H1 (cell line): ENCODE data around the gene INAFM1. TPM values are rescaled to one million over a fixed set of nuclear protein-coding genes. Genes with fewer than 3 reads are reported as not detected.

Experiments used
- CTCF ChIA-PET: fragments of 300-600 bp; sonication (Branson Sonifier 250); formaldehyde crosslinking; loops from one replicate; lab custom pipeline; 2021; ENCODE audit not compliant: partially characterized antibody; lab: Charles Lee
- POLR2A ChIA-PET: fragments of 300-600 bp; sonication (Branson Sonifier 250); formaldehyde crosslinking; loops from one replicate; lab custom pipeline; 2021; ENCODE audit warnings: inconsistent platforms; ENCODE audit not compliant: partially characterized antibody; lab: Charles Lee
- DNase-seq, 2 experiments: peaks; one replicate each; pipeline versions ENCODE4 v3.0.0 to v3.0.0-alpha.2; 2010 to 2022; ENCODE audit warnings: low spot score in 2 of 2, low read depth in 1 of 2, mixed read lengths in 1 of 2
- FAIRE-seq: peaks from 2 replicates; lab custom pipeline; 2011; peaks lifted over from hg19 to GRCh38; lab: Jason Lieb, UNC
- H2AFZ ChIP-seq: 2 replicates; pipeline ENCODE4 v1.8.1; 2012; ENCODE audit warnings: low read length, inconsistent platforms
- H2AK5ac ChIP-seq: 2 replicates; pipeline ENCODE4 v1.6.1; 2013; ENCODE audit warnings: low read depth, low read length
- H2BK120ac ChIP-seq: replicated peaks from 2 replicates; pipeline ENCODE3; 2013; ENCODE audit warnings: low read depth, low read length, inconsistent platforms
- H2BK12ac ChIP-seq: 2 replicates; pipeline ENCODE4 v1.6.1; 2013; ENCODE audit warnings: low read depth, low read length
- H2BK15ac ChIP-seq: 2 replicates; pipeline ENCODE4 v1.6.1; 2013; ENCODE audit warnings: low read length
- H2BK20ac ChIP-seq: 2 replicates; pipeline ENCODE4 v1.6.1; 2013; ENCODE audit warnings: low read length
- H2BK5ac ChIP-seq: 2 replicates; pipeline ENCODE4 v1.6.1; 2013; ENCODE audit warnings: low read depth, low read length
- H3K14ac ChIP-seq: 2 replicates; pipeline ENCODE4 v1.6.1; 2013; ENCODE audit warnings: inconsistent platforms; ENCODE audit not compliant: insufficient read length
- H3K18ac ChIP-seq: 2 replicates; pipeline ENCODE4 v1.6.1; 2013; ENCODE audit warnings: low read length; ENCODE audit errors: extremely low read depth
- H3K23ac ChIP-seq: 2 replicates; pipeline ENCODE4 v1.6.1; 2013; ENCODE audit warnings: inconsistent platforms; ENCODE audit not compliant: insufficient read length
- H3K23me2 ChIP-seq: 2 replicates; pipeline ENCODE4 v1.6.1; 2013; ENCODE audit warnings: low read depth, low read length
- H3K27ac ChIP-seq: 2 replicates; pipeline ENCODE4 v1.6.1; 2011; ENCODE audit warnings: low read depth, low read length, inconsistent platforms
- H3K27me3 ChIP-seq, 4 experiments: replicated peaks in 1 of 4; 1 replicate in 1 of 4; 2 replicates in 3 of 4; pipeline versions ENCODE4 v1.6.1 to v1.8.1; 2011 to 2013; ENCODE audit warnings: low read length in 3 of 4, mild to moderate bottlenecking in 3 of 4, inconsistent platforms in 2 of 4, mixed read lengths in 2 of 4, moderate library complexity in 1 of 4; ENCODE audit not compliant: control insufficient read depth in 3 of 4, insufficient read depth in 3 of 4; ENCODE audit errors: extremely low read depth in 1 of 4
- H3K36me3 ChIP-seq, 4 experiments: 2 replicates each; pipeline versions ENCODE4 v1.6.1 to v1.8.1; 2011 to 2013; ENCODE audit warnings: mild to moderate bottlenecking in 4 of 4, low read length in 3 of 4, moderate library complexity in 2 of 4, control low read depth in 1 of 4, inconsistent platforms in 1 of 4; ENCODE audit not compliant: insufficient read depth in 4 of 4, control insufficient read depth in 2 of 4
- H3K4ac ChIP-seq: replicated peaks from 2 replicates; pipeline ENCODE3; 2013; ENCODE audit warnings: low read length, low read depth, mixed read lengths, inconsistent platforms; ENCODE audit not compliant: insufficient read length
- H3K4me1 ChIP-seq, 4 experiments: replicated peaks in 1 of 4; 1 replicate in 1 of 4; 2 replicates in 3 of 4; pipeline versions ENCODE4 v1.6.1 to v1.8.1; 2011 to 2013; ENCODE audit warnings: low read length in 3 of 4, inconsistent platforms in 2 of 4, mixed read lengths in 1 of 4; ENCODE audit not compliant: insufficient read depth in 4 of 4, control insufficient read depth in 3 of 4
- H3K4me2 ChIP-seq, 2 experiments: 2 replicates each; pipeline versions ENCODE4 v1.6.1 to v1.8.1; 2011 to 2013; ENCODE audit warnings: low read depth in 2 of 2, low read length in 2 of 2, control low read depth in 1 of 2, inconsistent platforms in 1 of 2, mild to moderate bottlenecking in 1 of 2; ENCODE audit not compliant: insufficient read depth in 1 of 2
- H3K4me3 ChIP-seq, 4 experiments: fragments of 200-600, 300-600 bp in 1 of 4; sonication (generic), shearing (Covaris generic), sonication (Bioruptor Twin) in 1 of 4; 2 replicates each; pipeline versions ENCODE4 v1.5.1 to v1.8.1; 2011 to 2016; ENCODE audit warnings: low read length in 4 of 4, low read depth in 3 of 4, control low read depth in 2 of 4, inconsistent platforms in 2 of 4, mild to moderate bottlenecking in 2 of 4, mixed read lengths in 1 of 4, moderate library complexity in 1 of 4; ENCODE audit not compliant: insufficient read depth in 2 of 4; ENCODE audit errors: extremely low read depth in 1 of 4
- H3K56ac ChIP-seq: replicated peaks from 2 replicates; pipeline ENCODE3; 2013; ENCODE audit warnings: low read depth, mild to moderate bottlenecking, mixed read lengths, low read length, inconsistent platforms; ENCODE audit not compliant: insufficient read length
- H3K79me1 ChIP-seq: 2 replicates; pipeline ENCODE4 v1.6.1; 2013; ENCODE audit warnings: low read depth, low read length, control low read depth
- H3K79me2 ChIP-seq, 2 experiments: 2 replicates each; pipeline versions ENCODE4 v1.6.1 to v1.8.1; 2012 to 2013; ENCODE audit warnings: low read length in 2 of 2, mild to moderate bottlenecking in 2 of 2, inconsistent platforms in 1 of 2; ENCODE audit not compliant: insufficient read depth in 2 of 2, control insufficient read depth in 1 of 2
- H3K9ac ChIP-seq, 4 experiments: replicated peaks in 1 of 4; 1 replicate in 1 of 4; 2 replicates in 3 of 4; pipeline versions ENCODE4 v1.6.1 to v1.8.1; 2011 to 2013; ENCODE audit warnings: low read depth in 3 of 4, low read length in 3 of 4, control low read depth in 2 of 4, mild to moderate bottlenecking in 2 of 4, moderate library complexity in 2 of 4, inconsistent platforms in 1 of 4; ENCODE audit errors: extremely low read depth in 1 of 4
- H3K9me3 ChIP-seq, 2 experiments: 2 replicates each; pipeline versions ENCODE4 v1.6.1 to v1.8.1; 2012 to 2013; ENCODE audit warnings: mild to moderate bottlenecking in 2 of 2, moderate library complexity in 2 of 2, control low read depth in 1 of 2, inconsistent platforms in 1 of 2, low read depth in 1 of 2, low read length in 1 of 2, mixed read lengths in 1 of 2; ENCODE audit not compliant: insufficient read depth in 2 of 2
- H4K20me1 ChIP-seq, 2 experiments: replicated peaks in 1 of 2; 2 replicates each; pipeline versions ENCODE3 to v1.8.1; 2011 to 2013; ENCODE audit warnings: inconsistent platforms in 2 of 2, low read length in 2 of 2, mild to moderate bottlenecking in 1 of 2; ENCODE audit not compliant: insufficient read depth in 2 of 2, control insufficient read depth in 1 of 2
- H4K5ac ChIP-seq: 2 replicates; pipeline ENCODE4 v1.6.1; 2013; ENCODE audit warnings: low read length, low read depth, mixed read lengths, inconsistent platforms; ENCODE audit not compliant: insufficient read length
- H4K8ac ChIP-seq: 2 replicates; pipeline ENCODE4 v1.8.0; 2013; ENCODE audit warnings: mild to moderate bottlenecking, moderate library complexity, low read length, inconsistent platforms; ENCODE audit not compliant: insufficient read depth; ENCODE audit errors: extremely low read depth
- H4K91ac ChIP-seq: replicated peaks from 2 replicates; pipeline ENCODE3; 2013; ENCODE audit warnings: low read length, mixed read lengths, inconsistent platforms; ENCODE audit not compliant: insufficient read length
- ATF3 ChIP-seq: IDR thresholded peaks from 2 replicates; pipeline ENCODE4 v1.6.1; 2011; ENCODE audit warnings: low read depth, mild to moderate bottlenecking, low read length; ENCODE audit not compliant: insufficient read depth
- BCL11A ChIP-seq, 2 experiments: IDR thresholded peaks; one replicate each; pipeline ENCODE4 v1.6.1; 2011; ENCODE audit warnings: low read depth in 2 of 2, low read length in 2 of 2, mild to moderate bottlenecking in 2 of 2
- CBX5 ChIP-seq: fragments of 300-800, 300-1000 bp; sonication (generic); IDR thresholded peaks from 2 replicates; pipeline ENCODE4 v1.7.1; 2016; ENCODE audit warnings: antibody characterized with exemption, low read length, low read depth
- EGR1 ChIP-seq: IDR thresholded peaks from 2 replicates; pipeline ENCODE4 v1.6.1; 2011; ENCODE audit warnings: low read depth, low read length, borderline replicate concordance
- MAFK ChIP-seq: IDR thresholded peaks from 2 replicates; pipeline ENCODE4 v1.6.1; 2012; ENCODE audit warnings: low read depth, mild to moderate bottlenecking, improper control_type of control experiment, low read length
- NRF1 ChIP-seq: IDR thresholded peaks from 2 replicates; pipeline ENCODE4 v1.6.1; 2011; ENCODE audit warnings: mild to moderate bottlenecking, low read depth, low read length, improper control_type of control experiment
- POLR2AphosphoS5 ChIP-seq: IDR thresholded peaks from 2 replicates; pipeline ENCODE4 v1.6.1; 2011; ENCODE audit warnings: low read depth, low read length
- RAD21 ChIP-seq, 2 experiments: IDR thresholded peaks in 1 of 2; conservative IDR thresholded peaks in 1 of 2; 2 replicates each; pipeline ENCODE4 v1.6.1; 2011; ENCODE audit warnings: low read depth in 2 of 2, low read length in 2 of 2, improper control_type of control experiment in 1 of 2, inconsistent platforms in 1 of 2, mild to moderate bottlenecking in 1 of 2, moderate library complexity in 1 of 2
- SP1 ChIP-seq: IDR thresholded peaks from 2 replicates; pipeline ENCODE4 v1.6.1; 2011; ENCODE audit warnings: low read depth, low read length
- TAF1 ChIP-seq: IDR thresholded peaks from 2 replicates; pipeline ENCODE4 v1.6.1; 2011; ENCODE audit warnings: mild to moderate bottlenecking, low read depth, low read length
- TAF7 ChIP-seq: optimal IDR thresholded peaks from 2 replicates; pipeline ENCODE3; 2011; ENCODE audit warnings: low read depth, mild to moderate bottlenecking, inconsistent platforms, low read length, moderate library complexity, borderline replicate concordance
- WGBS, 2 experiments: shearing (Covaris generic) in 1 of 2; methylation state at CpG; one replicate each; pipeline versions ENCODE4 v1.1.6 to v1.1.7; 2013 to 2015; ENCODE audit warnings: low lambda C conversion rate in 2 of 2, mixed read lengths in 2 of 2, inconsistent platforms in 1 of 2, low coverage in 1 of 2, missing lambda C conversion rate in 1 of 2; ENCODE audit not compliant: insufficient replicate concordance in 2 of 2, insufficient coverage in 1 of 2, insufficient read length in 1 of 2; ENCODE audit errors: extremely low coverage in 1 of 2, missing lambda C conversion rate in 1 of 2; 5-methylcytosine and 5-hydroxymethylcytosine counted together
- polyA plus RNA-seq, 7 experiments: library from polyadenylated mRNA; depleted of rRNA in 3 of 7; stranded (reverse) in 5 of 7; unstranded in 2 of 7; fragments of >200 nt in 5 of 7; fragments of 200-250 nt in 2 of 7; gene quantifications; 1 replicate in 5 of 7; 2 replicates in 1 of 7; 4 replicates in 1 of 7; pipeline versions ENCODE4 v1.2.1 to v1.2.3, GENCODE V29; 2011 to 2013; ENCODE audit warnings: missing spikeins in 2 of 7, mixed read lengths in 2 of 7
- total RNA-seq: library from RNA; stranded (reverse); fragmentation: NEBNext Ultra II Directional; extraction: Animal tissue kit (Norgen Biotek cat#: 25700); gene quantifications from 2 replicates; pipeline ENCODE4 v1.2.1, GENCODE V29; 2021
- TF ChIP-seq, protein P1 (sequence below): IDR thresholded peaks from 2 replicates; pipeline ENCODE4 v1.6.1; 2012; ENCODE audit warnings: inconsistent platforms

The INAFM1 gene
- total and polyA plus RNA-seq, 2 of the 8 experiments (the other 6 are each of a cell fraction or from before 2014, with no cell fraction given): 2.6 to 3.4 TPM

DNA sequence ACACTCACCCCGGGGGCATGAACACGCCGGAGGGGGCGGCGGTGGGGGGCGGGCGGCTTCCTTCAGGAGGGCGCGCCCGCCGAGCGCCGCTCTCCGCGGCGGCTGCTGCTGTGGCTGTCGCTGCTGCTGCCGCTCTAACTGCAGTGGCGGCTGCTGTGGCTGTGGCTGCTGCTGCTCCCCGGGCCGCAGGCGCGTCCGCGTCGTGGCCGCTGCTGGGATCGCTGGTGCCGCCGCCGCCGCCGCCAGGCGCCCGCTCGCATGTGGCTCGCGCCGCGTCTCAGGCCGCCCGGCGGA is 43.8 kb upstream of the INAFM1 start, which contains the start of gene BBC3:
BBC3 (minus strand) TSS at position 279 of the 294 bp plus-strand sequence. CDS start 2,768 bp downstream, outside the sequence.
- Histone ChIP-seq H3K27ac (peak within 1 kb of the TSS; percentile 94), H2BK5ac (peak within 1 kb of the TSS; percentile 100), H3K79me2 (peaks cover 5 to 29% of the 10 kb centered on the region in 2 experiments; a peak in 2 of 4 replicates), H3K27me3 (no peaks in the 10 kb centered on the region; a peak in 1 of 7 replicates), H4K8ac (peak within 1 kb of the TSS; percentile 88), H3K23ac (no peak within 1 kb of the TSS), H2BK12ac (peak within 1 kb of the TSS; percentile 100), H2AFZ (0 out of 2 replicates have a peak within 1 kb of the TSS, but pooled peaks have one; percentile 76), H3K4me3 (peak within 1 kb of the TSS; percentile 78 to 99 (median 89)), H4K91ac (peak within 1 kb of the TSS; percentile 100), H4K20me1 (peaks cover 14 to 18% of the 10 kb centered on the region in 2 experiments), H3K14ac (peak within 1 kb of the TSS; percentile 20), H3K18ac (peak within 1 kb of the TSS; percentile 100), H3K4me2 (peak within 1 kb of the TSS; percentile 94 to 98), H3K4ac (peak within 1 kb of the TSS; percentile 100), H2BK20ac (peak within 1 kb of the TSS; percentile 100), H2BK15ac (peak within 1 kb of the TSS; percentile 100), H3K23me2 (peaks cover 35% of the 10 kb centered on the region), H3K9me3 (no peaks in the 10 kb centered on the region), H3K36me3 (no peaks in the 10 kb centered on the region), H3K9ac (peak within 1 kb of the TSS; percentile 69 to 77 (median 73)), H3K56ac (peak within 1 kb of the TSS; percentile 97), H2BK120ac (peak within 1 kb of the TSS; percentile 100), H4K5ac (peak within 1 kb of the TSS; percentile 98), H3K79me1 (peaks cover 16% of the 10 kb centered on the region), H3K4me1 (peaks cover 12 to 36% (median 24%) of the 10 kb centered on the region in 4 experiments), H2AK5ac (peak within 1 kb of the TSS; percentile 100)
- DNase-seq: no peak
- CTCF ChIA-PET: no interaction called here
- POLR2A ChIA-PET: no interaction called here
- FAIRE-seq: no peak
- WGBS, 2 experiments: no CpG with 5 or more reads among the region's 43 CpGs
- no peak; the same call in 1 of the 2 replicates for TF ChIP-seq TAF1
- TF ChIP-seq, protein P1, sequence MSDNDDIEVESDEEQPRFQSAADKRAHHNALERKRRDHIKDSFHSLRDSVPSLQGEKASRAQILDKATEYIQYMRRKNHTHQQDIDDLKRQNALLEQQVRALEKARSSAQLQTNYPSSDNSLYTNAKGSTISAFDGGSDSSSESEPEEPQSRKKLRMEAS: no peak
- no peak for TF ChIP-seq ATF3
- TF ChIP-seq CBX5: no peak
- no peak for TF ChIP-seq MAFK
- no peak for TF ChIP-seq SP1
- no peak for TF ChIP-seq POLR2AphosphoS5
- TF ChIP-seq TAF7: peak; percentile 8
- TF ChIP-seq RAD21 (IDR thresholded peaks at IDR 0.05 in 1 of 2, conservative IDR thresholded peaks at IDR 0.05 in 1 of 2; ENCODE audit: low read depth in 2 of 2, low read length in 2 of 2): no peak
- TF ChIP-seq BCL11A (IDR thresholded peaks at IDR 0.05; ENCODE audit: low read depth in 2 of 2, low read length in 2 of 2): no peak
- no peak for TF ChIP-seq NRF1
- TF ChIP-seq EGR1: no peak
